Measurements from ENCODE around the gene CDK13.
A peak's percentile ranks its signal among the peaks of the same experiment; 100 is the strongest.
"Not testable (repeated sequence)": the region's sequence is repeated elsewhere in the genome, so short reads cannot be mapped to it uniquely, and the experiment has no call there.

Gene CDK13

DNA sequence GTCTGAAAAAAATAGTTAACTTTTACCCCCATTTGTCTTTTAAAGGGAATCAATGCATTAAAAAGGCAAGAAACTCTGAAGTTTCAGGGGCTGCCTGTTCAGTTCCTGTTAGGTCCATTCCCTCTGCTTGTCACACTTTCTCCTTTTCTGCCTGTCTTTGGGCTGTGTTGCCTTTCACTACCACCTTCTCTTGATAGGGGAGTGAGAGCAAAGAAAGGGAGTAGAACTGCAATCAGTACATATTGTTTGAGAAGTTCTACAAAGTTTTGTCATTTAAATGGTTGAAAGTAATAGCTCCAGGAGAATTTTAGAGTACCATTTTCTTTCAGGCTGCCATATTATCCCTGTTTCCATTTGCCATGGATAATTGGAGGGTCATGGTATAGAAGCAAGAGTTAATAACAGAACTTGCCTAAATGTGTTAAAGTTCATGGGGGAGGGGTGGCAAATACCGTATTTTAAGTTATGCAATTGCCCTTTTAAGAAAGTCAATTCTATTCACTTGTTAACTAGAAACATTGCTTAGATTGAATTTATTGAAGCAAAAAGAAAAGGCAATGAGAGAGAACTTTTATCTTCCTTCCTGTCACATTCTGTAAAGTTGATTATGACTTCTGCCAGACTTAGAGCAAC is 145.8 kb downstream of the CDK13 start:
- no peak for DNase-seq (ENCODE audit: insufficient read length, low spot score)
- FAIRE-seq: no peak

DNA sequence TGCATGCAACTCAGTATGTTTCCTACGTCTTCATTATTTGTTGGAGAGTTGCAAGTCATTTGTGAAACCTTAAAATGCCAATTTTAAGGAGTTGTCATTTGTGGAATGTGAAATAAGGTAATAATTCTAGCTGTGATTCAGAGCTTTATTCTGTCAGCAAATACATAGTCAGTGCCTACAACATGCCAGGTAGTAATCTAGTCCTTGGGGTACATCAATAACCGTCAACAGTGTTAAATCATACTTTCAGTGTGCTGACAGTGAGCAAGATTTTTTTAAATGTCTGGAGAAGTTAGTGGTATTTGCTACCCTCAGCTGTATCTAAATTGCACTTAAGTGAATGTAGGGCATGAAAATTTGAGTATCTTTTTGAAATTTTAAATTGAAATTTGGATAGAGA is 147.7 kb downstream of the CDK13 start:
- DNase-seq (ENCODE audit: insufficient read length, low spot score) (no peak), FAIRE-seq (peak; percentile 78)

DNA sequence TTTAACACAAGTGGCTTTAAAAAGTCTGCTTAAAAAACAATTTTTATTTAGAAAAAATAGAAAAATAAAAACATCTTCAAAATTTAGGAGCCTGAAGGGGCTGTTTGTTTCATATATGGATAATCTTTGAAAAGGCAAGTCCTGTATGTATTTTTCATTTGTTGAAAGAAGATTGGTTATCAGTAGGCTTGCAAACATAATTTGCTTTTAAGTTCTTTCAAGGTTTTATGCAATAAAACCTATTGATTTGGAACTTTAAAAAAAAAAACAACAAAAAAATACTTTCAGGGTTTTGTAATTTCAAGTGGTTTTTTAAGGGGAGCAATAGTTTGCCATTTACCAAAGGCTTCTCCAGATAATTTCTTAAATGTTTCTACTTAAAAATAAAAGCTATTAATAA is 148.8 kb downstream of the CDK13 start:
- FAIRE-seq: no peak
- DNase-seq (ENCODE audit: insufficient read length, low spot score): no peak

DNA sequence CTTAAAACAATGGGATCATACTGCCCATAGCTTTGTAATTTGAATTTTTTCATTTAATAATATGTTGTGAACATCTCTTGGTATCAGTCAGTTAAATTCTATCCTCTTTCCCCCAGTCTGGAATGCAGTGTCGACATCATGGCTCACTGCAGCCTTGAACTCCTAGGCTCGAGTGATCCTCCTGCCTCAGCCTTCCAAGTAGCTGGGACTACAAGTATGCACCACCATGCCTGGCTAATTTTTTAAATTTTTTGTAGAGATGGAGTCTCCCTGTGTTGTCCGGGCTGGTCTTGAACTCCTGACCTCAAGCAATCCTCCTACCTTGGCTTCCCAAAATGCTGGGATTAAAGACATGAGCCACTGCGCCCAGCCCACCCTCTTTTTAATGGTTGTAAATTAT is 149.8 kb downstream of the CDK13 start:
- FAIRE-seq (no peak), DNase-seq (ENCODE audit: insufficient read length, low spot score) (no peak)

DNA sequence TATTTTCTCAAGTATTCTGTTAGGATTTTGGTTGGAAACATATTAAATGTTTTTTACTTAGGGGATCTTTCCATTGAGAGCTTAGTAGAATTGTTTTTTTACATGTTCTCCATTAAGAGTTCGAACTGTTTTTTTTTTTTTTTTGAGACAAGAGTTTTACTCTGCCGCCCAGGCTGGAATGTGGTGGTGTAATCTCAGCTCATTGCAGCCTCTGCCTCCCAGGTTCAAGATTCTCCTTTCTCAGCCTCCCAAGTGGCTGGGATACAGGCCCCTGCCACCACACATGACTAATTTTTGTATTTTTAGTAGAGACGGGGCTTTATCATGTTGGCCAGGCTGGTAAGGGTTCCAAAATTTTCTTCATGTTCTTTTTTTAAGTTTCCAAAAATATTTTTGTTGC is 151.1 kb downstream of the CDK13 start:
- no peak for DNase-seq (ENCODE audit: insufficient read length, low spot score)
- FAIRE-seq: no peak

DNA sequence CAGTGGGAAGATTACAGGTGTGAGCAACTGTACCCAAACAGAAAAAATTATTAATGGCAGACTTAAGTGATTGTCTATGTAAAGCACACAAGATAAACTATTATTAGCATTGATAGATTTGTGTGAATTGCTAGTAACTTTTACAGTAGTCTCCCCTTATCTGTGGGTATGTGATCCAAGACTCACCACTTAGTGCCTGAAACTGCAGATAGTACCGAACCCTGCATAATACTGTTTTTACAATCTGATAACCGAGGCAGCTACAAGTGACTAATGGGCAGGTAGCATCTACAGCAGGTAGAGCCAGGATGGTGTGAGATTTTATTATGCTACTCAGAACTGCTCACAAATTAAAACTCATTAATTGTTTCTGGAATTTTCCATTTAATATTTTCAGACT is 152.8 kb downstream of the CDK13 start:
- FAIRE-seq (no peak), DNase-seq (ENCODE audit: insufficient read length, low spot score) (no peak)

DNA sequence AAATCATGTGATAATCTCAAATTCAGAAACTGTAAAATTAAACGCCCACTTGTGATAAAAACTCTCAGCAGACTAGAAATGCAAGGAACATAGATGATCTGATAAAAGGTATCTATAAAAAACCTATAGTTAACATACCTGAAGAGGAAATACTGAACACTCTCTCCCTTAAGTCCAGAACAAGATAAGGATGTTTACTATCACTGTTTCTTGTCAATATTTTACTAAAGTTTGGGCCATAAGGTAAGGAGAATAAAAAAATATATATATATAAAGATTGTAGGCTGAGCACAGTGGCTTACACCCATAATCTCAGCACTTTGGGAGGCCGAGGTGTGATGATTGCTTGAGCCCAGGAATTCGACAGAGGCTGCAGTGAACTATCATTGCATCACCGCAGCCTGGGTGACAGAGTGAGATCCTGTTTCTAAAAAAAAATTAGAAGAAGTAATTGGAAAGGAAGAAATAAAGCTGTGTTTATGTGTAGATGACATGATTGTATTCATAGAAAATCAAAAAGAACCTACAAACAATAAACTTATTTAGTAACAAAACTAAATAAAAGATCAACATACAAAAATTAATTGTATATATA is 155.9 kb downstream of the CDK13 start:
- DNase-seq (ENCODE audit: insufficient read length, low spot score): no peak
- no peak for FAIRE-seq

DNA sequence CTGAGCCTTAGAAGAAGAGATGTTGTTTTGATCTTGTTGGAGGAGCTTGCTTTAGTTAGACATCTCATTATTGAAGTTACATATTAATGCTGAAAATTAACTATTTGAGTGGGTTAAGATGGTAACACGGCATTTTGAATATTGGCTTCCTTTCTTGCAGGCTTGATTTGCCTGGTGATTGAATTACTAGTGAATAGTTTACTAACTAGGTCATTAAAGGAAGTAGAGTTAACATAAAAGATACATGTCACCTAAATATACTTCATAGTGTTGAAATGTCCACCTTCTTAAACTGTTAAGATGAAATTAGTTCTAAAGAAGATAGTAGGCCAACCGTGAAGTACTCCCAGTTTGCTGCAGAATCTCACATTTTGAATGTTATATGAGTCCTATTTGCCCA is 165.9 kb downstream of the CDK13 start:
- FAIRE-seq: no peak
- no peak for DNase-seq (ENCODE audit: insufficient read length, low spot score)

DNA sequence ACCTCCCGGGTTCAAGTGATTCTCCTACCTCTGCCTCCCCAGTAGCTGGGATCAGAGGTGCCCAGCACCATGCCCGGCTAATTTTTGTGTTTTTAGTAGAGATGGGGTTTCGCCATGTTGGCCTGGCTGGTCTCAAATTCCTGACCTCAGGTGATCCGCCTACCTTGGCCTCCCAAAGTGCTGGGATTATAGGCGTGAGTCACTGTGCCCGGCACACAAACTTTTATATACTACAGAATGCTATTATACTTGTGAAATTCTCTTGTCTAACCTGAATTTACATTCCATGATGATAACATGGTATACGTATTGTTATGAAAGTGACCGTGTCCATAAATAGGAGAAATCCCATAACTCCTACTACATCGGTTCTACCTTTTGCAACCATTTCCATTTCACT is 167.1 kb downstream of the CDK13 start:
- FAIRE-seq; DNase-seq (ENCODE audit: insufficient read length, low spot score): not testable (repeated sequence)

DNA sequence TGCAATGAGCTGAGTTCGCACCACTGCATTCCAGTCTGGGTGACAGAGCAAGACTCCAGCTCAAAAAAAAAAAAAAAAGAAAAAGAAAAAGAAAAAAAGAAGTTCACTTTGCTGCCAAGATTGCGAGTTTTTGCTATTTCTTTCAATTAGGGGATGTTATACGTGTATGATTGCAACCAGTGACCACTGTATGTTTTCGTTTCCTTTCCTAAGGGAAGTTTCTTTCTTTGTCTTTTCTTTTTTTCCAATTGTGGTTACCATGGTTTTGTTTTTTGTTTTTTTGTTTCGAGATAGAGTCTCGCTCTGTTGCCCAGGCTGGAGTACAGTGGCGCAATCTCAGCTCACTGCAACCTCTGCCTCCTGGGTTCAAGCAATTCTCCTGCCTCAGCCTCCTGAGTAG is 168.1 kb downstream of the CDK13 start:
- FAIRE-seq; DNase-seq (ENCODE audit: insufficient read length, low spot score): not testable (repeated sequence)

DNA sequence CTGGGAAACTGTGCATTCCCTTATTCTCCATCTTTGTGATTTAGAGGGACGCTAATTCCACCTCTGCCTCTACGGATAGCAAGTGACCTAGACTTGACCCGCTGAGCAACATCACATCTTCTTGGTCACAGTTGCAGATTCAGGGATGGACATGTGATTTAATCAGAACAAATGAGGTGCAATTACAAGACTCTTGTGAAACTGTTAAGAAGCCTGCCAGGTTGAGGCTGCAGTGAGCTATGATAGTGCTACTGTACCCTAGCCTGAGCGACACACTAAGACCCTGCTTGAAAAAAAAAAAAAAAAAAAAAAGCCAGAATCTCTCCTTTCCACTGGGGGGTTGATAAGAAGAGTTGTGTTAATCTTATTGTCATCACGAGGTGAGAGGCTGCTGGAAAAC is 170.0 kb downstream of the CDK13 start:
- FAIRE-seq: no peak
- DNase-seq (ENCODE audit: insufficient read length, low spot score): no peak

DNA sequence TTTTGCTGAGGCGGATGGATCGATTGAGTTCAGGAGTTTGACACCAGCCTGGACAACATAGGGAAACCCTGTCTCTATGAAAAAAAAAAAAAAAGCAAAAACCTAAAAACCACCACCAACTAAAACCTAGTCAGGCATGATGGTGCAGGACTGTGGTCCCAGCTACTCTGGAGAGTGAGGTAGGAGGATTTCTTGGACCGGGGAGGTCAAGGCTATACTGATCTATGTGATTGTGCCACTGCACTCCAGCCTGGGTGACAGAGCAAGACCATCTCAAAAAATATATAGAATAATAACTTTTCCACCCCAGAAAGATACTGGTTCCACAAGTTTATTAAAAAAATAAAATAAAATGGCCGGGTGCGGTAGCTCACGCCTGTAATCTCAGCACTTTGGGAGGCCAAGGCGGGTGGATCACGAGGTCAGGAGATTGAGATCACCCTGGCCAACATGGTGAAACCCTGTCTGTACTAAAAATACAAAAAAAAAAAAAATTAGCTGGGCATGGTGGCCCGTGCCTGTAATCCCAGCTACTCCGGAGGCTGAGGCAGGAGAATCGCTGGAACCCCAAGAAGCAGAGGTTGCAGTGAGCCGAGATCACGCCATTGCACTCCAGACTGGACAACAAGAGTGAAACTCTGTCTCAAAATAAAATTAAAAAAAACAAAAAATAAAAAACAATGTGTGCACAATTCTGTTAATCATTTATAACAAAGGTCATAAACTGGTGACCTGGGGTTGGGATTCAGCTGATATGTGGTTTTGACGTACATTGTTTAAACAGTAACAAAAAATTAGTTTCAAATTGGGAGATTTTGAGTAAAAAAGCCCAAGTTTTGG is 172.3 kb downstream of the CDK13 start:
- DNase-seq (ENCODE audit: insufficient read length, low spot score); FAIRE-seq: not testable (repeated sequence)

DNA sequence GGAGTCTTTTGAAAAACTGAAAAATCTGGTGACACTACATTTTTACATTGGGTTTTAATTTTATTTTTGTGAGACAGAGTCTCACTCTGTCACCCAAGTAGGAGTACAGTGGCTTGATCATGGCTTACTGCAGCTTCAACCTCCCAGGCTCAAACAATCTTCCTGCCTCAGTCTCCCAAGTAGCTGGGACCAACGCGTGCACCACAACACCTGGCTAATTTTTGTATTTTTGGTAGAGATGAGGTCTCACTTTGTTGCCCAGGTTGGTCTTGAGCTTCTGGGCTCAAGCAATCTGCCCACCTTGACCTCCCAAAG is 172.8 kb downstream of the CDK13 start:
- FAIRE-seq: no peak
- no peak for DNase-seq (ENCODE audit: insufficient read length, low spot score)

DNA sequence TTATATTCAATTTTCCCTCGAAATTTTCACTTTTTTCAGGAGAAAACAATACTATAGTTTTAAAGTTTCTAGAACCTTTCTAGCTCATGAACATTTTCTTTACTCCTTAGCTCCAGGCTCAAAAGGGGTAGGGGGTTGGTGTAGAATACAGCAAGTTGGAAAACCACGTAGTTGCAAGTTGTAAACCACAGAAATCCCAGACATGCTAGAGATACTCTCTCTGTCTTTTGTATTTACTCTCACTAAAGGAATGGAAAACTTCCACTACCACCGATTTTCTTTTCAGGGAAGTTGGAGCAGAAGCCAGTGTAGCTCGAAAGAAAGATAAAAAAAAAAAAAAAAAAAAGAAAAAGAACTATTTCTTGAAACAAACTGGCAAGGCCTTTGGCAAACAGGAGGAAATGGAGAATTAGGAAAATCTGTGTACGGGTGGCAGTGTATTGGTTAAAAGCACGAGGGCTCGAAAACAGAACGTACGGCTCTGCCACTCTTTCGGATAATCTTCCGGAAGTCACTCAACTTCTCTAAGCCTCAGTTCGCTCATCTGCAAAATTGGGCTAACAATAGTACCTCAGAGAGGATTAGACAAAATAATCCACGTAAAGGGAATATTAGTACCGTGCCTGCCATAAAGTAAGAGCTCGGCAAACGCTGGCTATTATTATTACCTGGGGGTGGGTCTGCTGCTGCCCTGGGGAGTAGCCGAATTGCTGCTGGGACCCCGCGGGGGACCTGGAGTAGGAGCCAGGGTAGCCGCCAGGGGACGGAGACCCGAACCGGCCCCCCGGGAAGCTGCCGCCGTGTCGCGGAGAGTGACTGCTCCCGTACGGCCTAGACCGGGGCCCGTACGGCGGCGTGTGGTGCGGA is 183.7 kb downstream of the CDK13 start:
- FAIRE-seq (peak; percentile 86), DNase-seq (ENCODE audit: insufficient read length, low spot score) (peak; percentile 6)

DNA sequence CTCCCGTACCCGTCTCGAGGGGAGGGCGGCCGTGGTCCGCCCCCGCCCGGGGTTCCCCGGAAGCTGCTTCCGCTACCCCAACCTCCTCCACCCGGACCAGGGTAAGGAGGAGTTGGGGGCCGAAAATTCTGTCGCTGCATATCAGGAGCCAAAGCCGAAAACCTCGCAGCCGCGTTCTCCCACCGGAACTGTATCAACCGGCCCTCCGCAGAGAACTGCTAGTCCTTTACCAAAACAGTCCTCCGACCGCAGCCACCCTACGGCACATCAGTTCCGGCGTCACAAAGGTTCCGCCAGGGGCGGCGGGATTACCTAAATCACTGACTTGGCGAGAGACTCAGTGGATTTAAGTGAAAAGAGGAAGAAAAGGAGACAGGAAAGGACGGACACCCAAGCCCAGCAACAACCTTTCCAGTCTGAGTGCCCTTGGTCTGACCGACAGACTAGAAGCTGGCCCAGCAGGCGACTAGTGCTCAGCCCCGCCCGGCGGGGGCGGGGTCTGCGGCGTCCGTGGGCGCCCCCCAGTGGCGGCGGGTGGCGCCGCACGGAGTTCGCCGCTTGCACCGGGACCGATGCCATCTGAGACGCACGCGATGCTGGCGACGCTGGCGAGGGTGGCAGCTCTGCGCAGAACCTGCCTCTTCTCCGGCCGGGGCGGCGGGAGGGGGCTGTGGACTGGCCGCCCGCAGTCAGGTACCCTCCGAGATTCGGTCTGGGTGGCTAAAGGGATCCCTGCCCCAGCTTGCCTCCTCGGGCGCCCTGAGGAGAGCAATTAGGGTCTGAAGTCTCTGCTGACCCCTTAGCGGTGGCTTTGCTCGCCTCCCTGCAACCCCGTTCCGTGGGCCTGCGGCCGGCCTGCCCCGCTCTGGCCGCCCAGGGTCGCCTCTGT is 184.6 kb downstream of the CDK13 start, which contains the start of the genes MPLKIP and SUGCT:
Gene MPLKIP, minus strand, starts transcription at position 195 of the 889 bp plus-strand sequence. Its CDS starts 55 bp downstream, at position 140.
Gene SUGCT, plus strand, starts transcription at position 578 of the 889 bp plus-strand sequence.
- FAIRE-seq (peak; percentile 81), DNase-seq (ENCODE audit: insufficient read length, low spot score) (peak; percentile 86)

DNA sequence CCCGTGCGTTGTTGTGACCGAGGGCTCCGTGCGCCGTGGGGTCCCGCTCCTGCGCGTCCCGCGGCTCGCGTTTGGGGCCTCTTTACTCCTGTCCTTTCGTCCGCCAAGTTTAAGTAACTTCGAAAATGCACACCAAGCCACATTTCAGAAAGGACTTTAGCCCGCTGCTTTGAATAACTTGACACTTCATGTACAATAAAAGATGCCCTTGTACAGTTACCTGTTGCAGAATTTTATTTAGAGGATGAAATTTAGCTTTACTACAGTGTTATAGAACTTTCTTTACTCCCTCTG is 185.2 kb downstream of the CDK13 start:
- DNase-seq (ENCODE audit: insufficient read length, low spot score) (no peak), FAIRE-seq (no peak)

DNA sequence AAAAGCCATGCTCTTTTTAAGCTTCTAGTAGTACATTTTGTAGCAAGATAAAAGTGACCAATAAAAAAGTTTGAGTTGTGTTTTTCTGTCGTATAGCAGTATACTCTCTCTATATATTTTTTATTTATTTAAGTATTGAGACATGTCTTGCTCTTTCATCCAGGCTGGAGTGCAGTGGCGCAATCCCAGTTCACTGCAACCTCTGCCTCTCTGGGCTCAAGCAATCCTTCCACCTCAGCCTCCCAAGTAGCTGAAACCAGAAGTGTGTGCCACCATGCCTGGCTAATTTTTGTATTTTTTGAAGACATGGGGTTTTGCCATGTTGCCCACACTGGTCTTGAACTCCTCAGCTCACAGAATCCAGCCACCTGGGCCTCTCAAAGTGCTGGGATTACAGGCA is 187.5 kb downstream of the CDK13 start:
- DNase-seq (ENCODE audit: insufficient read length, low spot score): no peak
- FAIRE-seq: no peak

DNA sequence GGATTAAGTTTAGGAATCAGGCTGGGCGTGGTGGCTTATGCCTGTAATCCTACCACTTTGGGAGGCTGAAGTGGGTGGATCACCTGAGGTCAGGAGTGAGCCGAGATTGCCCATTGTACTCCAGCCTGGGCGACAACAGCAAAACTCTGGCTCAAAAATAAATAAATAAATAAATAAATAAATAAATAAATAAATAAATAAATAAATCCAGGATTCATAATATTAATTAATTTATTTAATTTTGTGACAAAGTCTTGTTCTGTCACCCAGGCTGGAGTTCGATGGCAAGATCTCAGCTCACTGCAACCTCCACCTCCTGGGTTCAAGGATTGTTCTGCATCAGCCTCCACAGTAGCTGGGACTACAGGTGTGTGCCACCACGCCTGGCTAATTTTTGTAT is 188.9 kb downstream of the CDK13 start:
- no peak for FAIRE-seq
- no peak for DNase-seq (ENCODE audit: insufficient read length, low spot score)

DNA sequence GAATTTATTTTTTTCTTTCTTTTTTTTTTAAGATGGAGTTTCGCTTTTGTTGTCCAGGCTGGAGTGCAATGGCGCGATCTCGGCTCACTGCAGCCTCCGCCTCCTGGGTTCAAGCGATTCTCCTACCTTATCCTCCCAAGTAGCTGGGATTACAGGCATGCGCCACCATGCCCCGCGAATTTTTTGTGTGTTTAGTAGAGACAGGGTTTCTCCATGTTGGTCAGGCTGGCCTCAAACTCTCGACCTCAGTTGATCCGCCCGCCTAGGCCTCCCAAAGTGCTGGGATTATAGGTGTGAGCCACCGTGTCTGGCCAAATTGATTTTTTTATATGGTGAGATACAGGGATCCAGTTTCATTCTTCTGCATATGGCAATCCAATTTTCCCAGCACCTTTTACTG is 189.8 kb downstream of the CDK13 start:
- DNase-seq (ENCODE audit: insufficient read length, low spot score); FAIRE-seq: not testable (repeated sequence)

DNA sequence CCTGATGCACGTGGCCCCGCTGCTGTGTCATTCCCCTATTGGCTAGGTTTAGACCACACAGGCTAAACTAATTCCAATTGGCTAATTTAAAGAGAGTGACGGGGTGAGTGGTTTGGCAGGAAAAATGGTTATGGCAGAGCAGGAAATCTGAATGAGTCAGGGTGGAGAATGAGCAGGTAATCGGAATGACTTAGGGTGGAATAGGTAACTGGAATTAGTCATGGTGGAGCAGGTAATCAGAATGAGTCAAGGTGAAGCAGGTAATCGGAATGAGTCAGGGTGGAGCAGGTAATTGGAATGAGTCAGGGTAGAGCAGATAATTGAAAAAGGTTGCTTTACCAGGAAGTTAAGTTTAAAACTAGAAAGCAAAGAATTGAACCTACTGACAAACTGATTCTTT is 191.9 kb downstream of the CDK13 start:
- DNase-seq (ENCODE audit: insufficient read length, low spot score); FAIRE-seq: not testable (repeated sequence)
